ENCODE results near the gene ZNF672. TPM values are rescaled to one million over a fixed set of nuclear protein-coding genes. Genes with fewer than 3 reads are reported as not detected.
A peak's percentile ranks its signal among the peaks of the same experiment; 100 is the strongest.

The ZNF672 gene
- total RNA-seq, 1 experiment from 2014 or later, result 13.8 TPM

- no peak for DNase-seq (ENCODE audit: low read depth)
These were observed 6.2 kb upstream of the ZNF672 start for GRCh38 chr1:248831842-248832241.

GRCh38 chr1:248834343-248834940, 3.6 kb upstream of the ZNF672 start:
- no peak for DNase-seq (ENCODE audit: low read depth)

GRCh38 chr1:248837045-248837780, 811 bp upstream of the ZNF672 start:
- DNase-seq (ENCODE audit: low read depth), result no peak

GRCh38 chr1:248838357-248839167, 538 bp downstream of the ZNF672 start:
- peak; percentile 90 for DNase-seq (ENCODE audit: low read depth)

- no peak for DNase-seq (ENCODE audit: low read depth)
These were observed 1.1 kb downstream of the ZNF672 start for GRCh38 chr1:248839168-248839555.

GRCh38 chr1:248840946-248841345, 2.9 kb downstream of the ZNF672 start:
- no peak for DNase-seq (ENCODE audit: low read depth)

GRCh38 chr1:248841702-248842395, 3.8 kb downstream of the ZNF672 start:
- no peak for DNase-seq (ENCODE audit: low read depth)

- no peak for DNase-seq (ENCODE audit: low read depth)
These were observed 4.8 kb downstream of the ZNF672 start for GRCh38 chr1:248842781-248843331.

GRCh38 chr1:248843687-248844086, 5.7 kb downstream of the ZNF672 start:
- DNase-seq (ENCODE audit: low read depth), result no peak

- DNase-seq (ENCODE audit: low read depth), result no peak
These were observed 6.5 kb downstream of the ZNF672 start for GRCh38 chr1:248844526-248844925.

- no peak for DNase-seq (ENCODE audit: low read depth)
These were observed 9.3 kb downstream of the ZNF672 start for GRCh38 chr1:248847181-248847955.

GRCh38 chr1:248847956-248848561, 10.0 kb downstream of the ZNF672 start:
- DNase-seq (ENCODE audit: low read depth), result no peak

GRCh38 chr1:248848602-248849001, 10.6 kb downstream of the ZNF672 start:
- DNase-seq (ENCODE audit: low read depth), result no peak

GRCh38 chr1:248849152-248849551, 11.1 kb downstream of the ZNF672 start:
- DNase-seq (ENCODE audit: low read depth), result no peak

- no peak for DNase-seq (ENCODE audit: low read depth)
These were observed 11.6 kb downstream of the ZNF672 start for GRCh38 chr1:248849637-248850036.

GRCh38 chr1:248850124-248850523, 12.1 kb downstream of the ZNF672 start:
- DNase-seq (ENCODE audit: low read depth), result no peak

GRCh38 chr1:248850536-248851251, 12.7 kb downstream of the ZNF672 start:
- no peak for DNase-seq (ENCODE audit: low read depth)

- DNase-seq (ENCODE audit: low read depth), result no peak
These were observed 13.4 kb downstream of the ZNF672 start for GRCh38 chr1:248851390-248851789.

- no peak for DNase-seq (ENCODE audit: low read depth)
These were observed 14.7 kb downstream of the ZNF672 start for GRCh38 chr1:248852481-248853405.
